HG02763 (cell line): ENCODE measurements around the gene CMYA5.
"Not testable (repeated sequence)": the region's sequence is repeated elsewhere in the genome, so short reads cannot be mapped to it uniquely, and the experiment has no call there.

Experiments
- ATAC-seq: cut with Tn5 transposase; IDR thresholded peaks from one replicate; pipeline ENCODE4 v1.9.1; 2021; ENCODE audit warnings: mild to moderate bottlenecking, moderate library complexity; ENCODE audit not compliant: unreplicated experiment

The CMYA5 gene

GRCh38 chr5:79746642-79747569 is 57.3 kb downstream of the CMYA5 start:
- no peak for ATAC-seq

- ATAC-seq, result no peak
Observed at GRCh38 chr5:79750611-79751510, 61.2 kb downstream of the CMYA5 start.

GRCh38 chr5:79753092-79753491 is 63.5 kb downstream of the CMYA5 start:
- no peak for ATAC-seq

- no peak for ATAC-seq
Observed at GRCh38 chr5:79753877-79754645, 64.4 kb downstream of the CMYA5 start.

GRCh38 chr5:79754865-79755555 is 65.4 kb downstream of the CMYA5 start:
- no peak for ATAC-seq

GRCh38 chr5:79756076-79756475 is 66.4 kb downstream of the CMYA5 start:
- no peak for ATAC-seq

- ATAC-seq, result no peak
Observed at GRCh38 chr5:79759436-79759835, 69.8 kb downstream of the CMYA5 start.

GRCh38 chr5:79759848-79760247 is 70.2 kb downstream of the CMYA5 start:
- ATAC-seq, result no peak

GRCh38 chr5:79762929-79763328 is 73.3 kb downstream of the CMYA5 start:
- ATAC-seq, result no peak

GRCh38 chr5:79764147-79764546 is 74.5 kb downstream of the CMYA5 start:
- ATAC-seq, result not testable (repeated sequence)

- no peak for ATAC-seq
Observed at GRCh38 chr5:79771387-79771786, 81.8 kb downstream of the CMYA5 start.

- ATAC-seq, result no peak
Observed at GRCh38 chr5:79772651-79773050, 83.0 kb downstream of the CMYA5 start.

GRCh38 chr5:79773612-79774011 is 84.0 kb downstream of the CMYA5 start:
- ATAC-seq, result no peak

- ATAC-seq, result no peak
Observed at GRCh38 chr5:79774171-79774854, 84.7 kb downstream of the CMYA5 start.

GRCh38 chr5:79774855-79775237 is 85.2 kb downstream of the CMYA5 start:
- ATAC-seq, result no peak

GRCh38 chr5:79784741-79785140 is 95.1 kb downstream of the CMYA5 start:
- not testable (repeated sequence) for ATAC-seq

- no peak for ATAC-seq
Observed at GRCh38 chr5:79785983-79786382, 96.3 kb downstream of the CMYA5 start.

- ATAC-seq, result no peak
Observed at GRCh38 chr5:79787448-79787847, 97.8 kb downstream of the CMYA5 start.

GRCh38 chr5:79791843-79792242 is 102.2 kb downstream of the CMYA5 start:
- ATAC-seq, result no peak

- ATAC-seq, result no peak
Observed at GRCh38 chr5:79792463-79792862, 102.8 kb downstream of the CMYA5 start.
